ENCODE data around the gene TSKU. TPM values are rescaled to one million over a fixed set of nuclear protein-coding genes. Genes with fewer than 3 reads are reported as not detected.

Gene TSKU
- polyA plus RNA-seq, 3 donors, result not detected

DNA sequence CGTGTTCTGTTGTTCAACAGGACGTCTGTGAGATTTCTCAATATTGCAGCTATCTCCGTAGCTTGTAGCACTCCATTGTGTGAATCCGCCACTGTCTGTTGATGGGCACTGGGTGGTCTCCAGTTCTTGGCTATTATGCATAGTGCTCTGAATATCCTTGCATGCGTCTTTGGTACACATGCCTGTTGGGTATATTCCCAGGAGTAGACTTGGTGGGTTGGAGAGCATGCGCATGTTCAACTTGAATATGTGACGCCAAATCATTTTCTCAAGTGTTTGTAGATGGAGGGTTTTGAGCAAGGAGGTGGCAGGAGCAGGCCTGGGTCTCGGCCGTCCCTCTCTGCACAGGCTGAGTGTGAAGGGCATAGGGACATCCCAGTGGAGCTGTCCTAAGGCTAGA lies 24.8 kb upstream of the TSKU start:
- Histone ChIP-seq H3K9ac (ENCODE audit: insufficient read depth, low read length, poor library complexity, severe bottlenecking) (no peak overlapping the region), H2AFZ (ENCODE audit: insufficient read depth, low read depth, low read length, poor library complexity, severe bottlenecking) (no peak overlapping the region), H3K4me2 (replicated peaks; ENCODE audit: extremely low read depth, low read length, poor library complexity, severe bottlenecking) (no peak overlapping the region), H4K20me1 (ENCODE audit: insufficient read depth, low read length) (no peaks in the 10 kb centered on the region), H3K9me3 (replicated peaks in 1 of 2; ENCODE audit: control insufficient read depth in 1 of 2, insufficient read depth in 1 of 2, low read length in 2 of 2) (no peaks in the 10 kb centered on the region), H3K79me2 (ENCODE audit: insufficient read depth, low read length) (no peaks in the 10 kb centered on the region), H3K4me3 (replicated peaks in 1 of 3; ENCODE audit: low read depth in 2 of 3, low read length in 3 of 3) (no peak overlapping the region), H3K36me3 (replicated peaks in 1 of 2; ENCODE audit: control insufficient read depth in 1 of 2, insufficient read depth in 2 of 2, low read length in 2 of 2) (no peaks in the 10 kb centered on the region), H3K4me1 (ENCODE audit: control insufficient read depth in 1 of 2, insufficient read depth in 2 of 2, low read length in 2 of 2) (no peaks in the 10 kb centered on the region), H3K27me3 (ENCODE audit: control insufficient read depth in 2 of 2, insufficient read depth in 2 of 2, low read length in 2 of 2) (no peaks in the 10 kb centered on the region), H3K27ac (ENCODE audit: low read depth in 1 of 2, low read length in 2 of 2) (no peak overlapping the region)
- DNase-seq, result no peak
- Mint-ChIP-seq H3K4me3 (no peak overlapping the region), H3K27me3 (ENCODE audit: low read depth in 3 of 3) (peaks cover 15 to 24% (median 18%) of the 10 kb centered on the region in 3 donors), H3K27ac (no peak overlapping the region), H3K4me1 (no peaks in the 10 kb centered on the region), H3K9me3 (no peaks in the 10 kb centered on the region), H3K36me3 (no peaks in the 10 kb centered on the region)
- intact Hi-C loops (cut with micrococcal nuclease), result no loop called here
- 96% methylated on average over 8 of the region's 9 CpGs for WGBS (ENCODE audit: insufficient coverage)
- TF ChIP-seq, protein P1, sequence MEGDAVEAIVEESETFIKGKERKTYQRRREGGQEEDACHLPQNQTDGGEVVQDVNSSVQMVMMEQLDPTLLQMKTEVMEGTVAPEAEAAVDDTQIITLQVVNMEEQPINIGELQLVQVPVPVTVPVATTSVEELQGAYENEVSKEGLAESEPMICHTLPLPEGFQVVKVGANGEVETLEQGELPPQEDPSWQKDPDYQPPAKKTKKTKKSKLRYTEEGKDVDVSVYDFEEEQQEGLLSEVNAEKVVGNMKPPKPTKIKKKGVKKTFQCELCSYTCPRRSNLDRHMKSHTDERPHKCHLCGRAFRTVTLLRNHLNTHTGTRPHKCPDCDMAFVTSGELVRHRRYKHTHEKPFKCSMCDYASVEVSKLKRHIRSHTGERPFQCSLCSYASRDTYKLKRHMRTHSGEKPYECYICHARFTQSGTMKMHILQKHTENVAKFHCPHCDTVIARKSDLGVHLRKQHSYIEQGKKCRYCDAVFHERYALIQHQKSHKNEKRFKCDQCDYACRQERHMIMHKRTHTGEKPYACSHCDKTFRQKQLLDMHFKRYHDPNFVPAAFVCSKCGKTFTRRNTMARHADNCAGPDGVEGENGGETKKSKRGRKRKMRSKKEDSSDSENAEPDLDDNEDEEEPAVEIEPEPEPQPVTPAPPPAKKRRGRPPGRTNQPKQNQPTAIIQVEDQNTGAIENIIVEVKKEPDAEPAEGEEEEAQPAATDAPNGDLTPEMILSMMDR (IDR thresholded peaks at IDR 0.05), result no peak

DNA sequence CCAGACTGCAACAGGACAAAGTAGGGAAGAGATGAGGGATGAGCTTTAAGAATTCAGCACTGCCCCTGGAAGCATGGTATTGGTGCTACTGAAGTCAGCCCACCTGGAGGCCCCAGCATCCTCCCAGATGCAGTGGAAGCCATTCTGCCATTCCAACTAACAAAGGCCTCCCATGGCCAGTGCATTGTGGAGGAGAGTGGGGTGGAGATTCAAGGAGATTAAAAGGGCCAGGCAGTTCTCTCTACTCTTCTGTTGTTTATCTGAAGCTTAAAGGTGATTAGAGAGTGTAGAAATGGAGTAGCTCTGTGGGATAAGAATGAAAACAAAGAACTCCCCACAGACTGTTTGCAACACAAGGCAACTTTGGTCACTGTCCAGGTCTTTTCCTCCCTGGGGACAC lies 24.1 kb upstream of the TSKU start:
- no peak overlapping the region for H3K9ac ChIP-seq (ENCODE audit: insufficient read depth, low read length, poor library complexity, severe bottlenecking)

More for the DNA sequence above, 24.1 kb upstream of the TSKU start:
- H3K4me1 ChIP-seq (ENCODE audit: control insufficient read depth in 1 of 2, insufficient read depth in 2 of 2, low read length in 2 of 2), result no peaks in the 10 kb centered on the region
- no peaks in the 10 kb centered on the region for H3K79me2 ChIP-seq (ENCODE audit: insufficient read depth, low read length)
- no peaks in the 10 kb centered on the region for H3K36me3 ChIP-seq (replicated peaks in 1 of 2; ENCODE audit: control insufficient read depth in 1 of 2, insufficient read depth in 2 of 2, low read length in 2 of 2)
- no peak overlapping the region for H2AFZ ChIP-seq (ENCODE audit: insufficient read depth, low read depth, low read length, poor library complexity, severe bottlenecking)
- H3K4me2 ChIP-seq (replicated peaks; ENCODE audit: extremely low read depth, low read length, poor library complexity, severe bottlenecking), result no peak overlapping the region
- Mint-ChIP-seq H3K36me3 (no peaks in the 10 kb centered on the region), H3K27me3 (ENCODE audit: low read depth in 3 of 3) (peaks cover 16 to 24% (median 20%) of the 10 kb centered on the region in 3 donors), H3K4me3 (no peak overlapping the region), H3K9me3 (no peaks in the 10 kb centered on the region), H3K4me1 (no peaks in the 10 kb centered on the region), H3K27ac (no peak overlapping the region)
- no peaks in the 10 kb centered on the region for H4K20me1 ChIP-seq (ENCODE audit: insufficient read depth, low read length)
- no peak overlapping the region for H3K4me3 ChIP-seq (replicated peaks in 1 of 3; ENCODE audit: low read depth in 2 of 3, low read length in 3 of 3)
- intact Hi-C loops (cut with micrococcal nuclease), result no loop called here
- no peak overlapping the region for H3K27ac ChIP-seq (ENCODE audit: low read depth in 1 of 2, low read length in 2 of 2)
- TF ChIP-seq, protein P1 (IDR thresholded peaks at IDR 0.05), result no peak
- H3K27me3 ChIP-seq (ENCODE audit: control insufficient read depth in 2 of 2, insufficient read depth in 2 of 2, low read length in 2 of 2), result no peaks in the 10 kb centered on the region
- no peak for DNase-seq
- H3K9me3 ChIP-seq (replicated peaks in 1 of 2; ENCODE audit: control insufficient read depth in 1 of 2, insufficient read depth in 1 of 2, low read length in 2 of 2), result no peaks in the 10 kb centered on the region

All from CD14-positive monocyte (primary cell).